T-helper 2 cell treated with Interferon-gamma antibody and Interleukin-4, amounts not matched to agents 100 ng/mL and 5 ng/mL, for 36 hours (primary cell): Measurements from ENCODE around the gene GORASP2. TPM values are rescaled to one million over a fixed set of nuclear protein-coding genes. Genes with fewer than 3 reads are reported as not detected.

Experiments used
- intact Hi-C: fragments of 100-400 bp; cut with micrococcal nuclease; formaldehyde crosslinking; loops from one replicate; pipeline ENCODE4 v1.15.1; 2023
- total RNA-seq: library from RNA; stranded (reverse); gene quantifications from 2 replicates; pipeline ENCODE4 v1.2.3, GENCODE V29; 2022

GORASP2 gene
- total RNA-seq, 1 donor from 2014 or later, result 78.8 TPM

DNA sequence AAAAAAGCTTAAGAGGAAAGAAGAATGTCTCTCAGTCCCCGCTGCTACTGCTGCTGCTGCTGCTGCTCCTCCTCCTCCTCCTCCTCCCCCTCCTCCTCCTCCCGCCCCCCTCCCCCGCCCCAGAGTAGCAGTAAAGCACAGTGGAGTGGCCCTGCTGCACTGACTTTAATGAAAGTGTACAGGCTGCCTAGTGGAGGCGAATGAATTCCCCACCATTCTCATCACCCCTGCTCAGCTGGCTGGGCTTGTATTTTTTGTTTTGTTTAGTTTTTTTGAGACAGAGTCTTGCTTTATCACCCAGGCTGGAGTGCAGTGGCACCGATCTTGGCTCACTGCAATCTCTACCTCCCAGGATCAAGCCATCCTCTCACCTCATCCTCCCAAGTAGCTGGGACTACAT lies 34.3 kb downstream of the GORASP2 start:
- intact Hi-C loops, result no loop called here

DNA sequence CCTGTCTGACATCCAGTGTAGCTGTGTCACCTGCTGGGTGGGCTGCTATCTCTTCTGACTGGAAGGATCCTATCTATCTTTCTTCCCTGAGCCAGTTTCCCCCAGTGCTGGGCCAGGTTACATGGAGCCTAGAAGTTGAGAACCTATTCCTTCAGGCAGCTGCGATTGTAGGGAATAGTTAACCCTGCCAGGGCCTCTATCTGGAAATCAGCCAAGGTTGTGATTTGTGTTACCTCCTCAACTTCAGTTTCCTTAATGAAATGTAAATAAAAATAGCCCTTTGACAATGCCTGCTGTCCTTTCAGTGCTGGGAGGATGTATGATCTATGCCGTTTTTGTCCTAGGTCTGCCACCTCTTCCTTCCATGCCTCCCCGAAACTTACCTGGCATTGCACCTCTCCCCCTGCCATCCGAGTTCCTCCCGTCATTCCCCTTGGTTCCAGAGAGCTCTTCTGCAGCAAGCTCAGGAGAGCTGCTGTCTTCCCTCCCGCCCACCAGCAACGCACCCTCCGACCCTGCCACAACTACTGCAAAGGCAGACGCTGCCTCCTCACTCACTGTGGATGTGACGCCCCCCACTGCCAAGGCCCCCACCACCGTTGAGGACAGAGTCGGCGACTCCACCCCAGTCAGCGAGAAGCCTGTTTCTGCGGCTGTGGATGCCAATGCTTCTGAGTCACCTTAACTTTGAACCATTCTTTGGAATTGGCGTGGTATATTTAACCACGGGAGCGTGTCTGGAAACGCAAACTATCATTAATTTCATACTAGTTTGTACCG lies 36.6 kb downstream of the GORASP2 start:
- intact Hi-C loops, result no loop called here

DNA sequence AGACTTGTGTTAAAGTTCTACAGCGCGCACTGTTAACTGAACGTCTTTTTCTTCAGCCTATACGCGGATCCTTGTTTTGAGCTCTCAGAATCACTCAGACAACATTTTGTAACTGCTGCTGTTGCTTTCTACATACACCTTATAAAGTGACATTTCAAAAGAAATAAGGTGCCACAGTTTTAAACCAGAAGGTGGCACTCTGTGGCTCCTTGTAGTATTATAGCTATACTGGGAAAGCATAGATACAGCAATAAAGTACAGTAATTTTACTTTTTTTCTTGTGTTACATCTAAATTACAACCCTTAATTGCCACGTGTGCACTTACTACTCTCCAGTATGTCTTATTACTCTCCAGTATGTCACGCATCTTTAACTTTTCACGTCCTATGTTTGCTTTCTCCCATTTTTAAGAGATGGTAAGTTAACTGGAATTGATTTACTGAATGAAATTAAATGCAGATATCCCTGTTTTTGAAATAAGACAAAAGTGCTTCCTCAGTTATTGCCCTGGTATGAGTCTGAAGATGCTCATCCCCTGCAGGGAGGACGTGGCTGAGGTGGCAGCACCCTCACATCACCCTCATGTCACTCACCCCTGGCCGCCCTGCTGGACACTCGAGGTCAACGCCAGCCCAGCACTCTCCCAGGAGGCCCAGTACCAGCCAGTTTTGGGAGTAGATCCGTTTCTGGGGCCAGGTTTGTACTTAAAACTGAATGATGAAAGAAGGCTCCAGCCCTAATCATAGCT lies 37.8 kb downstream of the GORASP2 start:
- intact Hi-C loops, result no loop called here

DNA sequence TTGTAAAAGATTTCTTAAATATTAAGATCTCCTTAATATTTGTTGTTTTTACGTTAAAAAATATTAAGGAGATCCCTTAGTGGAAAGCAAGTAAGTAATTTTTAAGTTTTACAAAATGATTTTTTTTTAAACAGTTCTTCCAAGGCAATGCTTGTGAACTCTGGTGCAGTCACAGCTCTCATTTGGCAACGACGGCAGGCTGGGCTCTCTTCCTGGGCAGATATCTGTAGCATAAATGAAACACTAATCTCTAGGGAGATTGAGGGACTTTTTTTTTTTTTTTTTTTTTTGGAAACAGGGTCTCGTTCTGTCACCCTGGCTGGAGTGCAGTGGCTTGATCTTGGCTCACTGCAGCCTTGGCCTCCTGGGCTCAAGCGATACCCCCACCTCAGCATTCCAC lies 38.5 kb downstream of the GORASP2 start:
- intact Hi-C loops, result no loop called here

DNA sequence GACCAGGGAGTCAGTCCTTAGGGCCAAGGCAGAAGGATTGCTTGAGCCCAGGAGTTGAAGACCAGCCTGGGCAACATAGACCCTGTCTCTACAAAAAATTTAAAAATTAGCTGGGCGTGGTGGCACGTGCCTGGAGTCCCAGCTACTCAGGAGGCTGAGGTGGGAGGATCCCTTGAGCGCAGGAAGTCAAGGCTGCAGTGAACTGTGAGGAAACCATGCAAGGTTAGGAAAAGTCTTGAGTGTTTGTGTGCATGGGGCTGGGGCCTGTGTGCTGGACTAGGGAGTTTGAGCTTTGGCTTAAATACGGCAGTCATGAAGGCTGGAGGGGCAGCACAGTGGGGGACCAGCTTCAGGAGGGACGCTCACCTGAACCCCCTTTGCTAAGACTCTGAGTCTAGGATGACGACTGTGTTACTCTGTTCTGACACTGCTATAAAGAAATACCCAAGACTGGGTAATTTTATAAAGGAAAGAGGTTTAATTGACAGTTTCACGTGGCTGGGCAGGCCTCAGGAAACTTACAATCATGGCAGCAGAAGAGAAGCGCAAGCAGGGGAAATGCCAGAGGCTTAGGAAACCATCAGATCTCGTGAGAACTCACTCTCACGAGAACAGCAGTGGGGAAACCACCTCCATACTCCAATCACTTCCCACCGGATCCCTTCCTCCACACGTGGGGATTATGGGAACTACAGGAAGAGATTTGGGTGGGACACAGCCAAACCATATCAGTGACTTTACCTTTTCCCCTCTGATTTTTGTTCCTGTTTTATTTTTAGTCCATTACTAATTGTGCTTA lies 39.4 kb downstream of the GORASP2 start:
- intact Hi-C loops, result no loop called here

DNA sequence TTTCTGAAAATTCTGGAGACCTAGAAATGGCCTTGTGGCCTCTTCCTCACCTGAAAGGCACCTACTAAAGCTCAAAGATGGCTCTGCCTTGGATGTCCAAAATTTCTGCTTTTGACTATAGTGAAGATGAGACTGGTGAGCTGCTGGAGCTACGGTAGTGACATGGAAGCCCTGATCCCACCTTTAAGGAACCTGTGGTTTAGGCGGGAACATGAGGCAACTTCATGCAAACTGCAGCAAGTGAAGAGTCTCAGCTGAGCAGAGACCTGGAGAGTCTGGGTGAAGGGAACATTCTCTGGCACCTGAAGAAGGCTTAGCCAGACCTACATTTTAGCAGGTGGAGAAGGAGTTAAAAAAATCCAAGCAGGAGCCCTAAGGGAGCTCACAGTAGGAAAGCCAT lies 40.0 kb downstream of the GORASP2 start:
- intact Hi-C loops, result no loop called here

DNA sequence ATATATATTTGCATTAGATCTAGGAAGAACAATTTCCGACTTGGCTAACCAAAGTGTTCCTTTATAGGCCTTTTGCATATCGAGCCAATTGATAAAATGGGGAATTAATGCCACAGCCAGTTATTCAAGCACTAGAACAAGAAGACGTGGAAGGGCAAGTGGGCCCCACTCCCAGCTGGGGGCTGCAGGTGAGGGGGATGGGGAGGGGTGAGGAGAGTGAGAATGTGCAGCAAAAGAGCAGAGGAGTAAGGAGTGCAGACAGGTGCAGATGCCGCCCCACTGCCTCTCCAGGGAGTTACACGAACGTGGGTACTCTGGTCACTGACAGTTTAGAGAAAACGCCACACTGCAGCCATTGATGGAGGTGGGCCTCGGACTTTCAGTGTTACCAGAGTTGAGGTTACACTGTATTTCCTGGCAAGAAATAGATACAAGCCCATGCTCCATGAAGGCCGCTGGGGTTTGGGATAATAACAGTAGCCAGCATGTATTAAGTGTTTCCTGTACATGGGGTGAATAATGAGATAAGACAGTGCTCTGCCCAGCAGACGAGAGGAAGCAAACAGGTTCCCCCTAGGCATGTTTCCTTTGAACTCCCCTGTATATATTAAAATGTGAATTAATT lies 40.9 kb downstream of the GORASP2 start:
- intact Hi-C loops, result loop anchor here (5.0 kb wide), 2 partner anchors 277 to 602 kb away; no protein-coding TSS in a partner anchor

DNA sequence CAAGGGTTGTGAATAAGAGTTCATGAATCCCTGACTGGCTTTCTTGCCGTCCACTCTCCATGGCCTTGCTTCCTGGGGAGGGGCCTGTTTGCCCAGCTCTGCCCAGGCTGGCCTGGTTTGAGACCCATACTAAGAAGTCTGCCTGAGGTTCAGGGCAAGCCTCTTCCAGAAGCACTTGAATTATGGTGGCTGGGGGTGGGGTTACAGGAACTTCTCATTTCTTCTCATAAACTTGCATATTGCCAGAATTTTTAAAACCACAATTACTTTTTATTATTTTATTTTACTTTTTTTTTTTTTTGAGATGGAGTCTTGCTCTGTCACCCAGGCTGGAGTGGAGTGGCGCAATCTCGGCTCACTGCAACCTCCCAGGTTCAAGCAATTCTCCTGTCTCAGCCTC lies 42.0 kb downstream of the GORASP2 start:
- intact Hi-C loops, result loop anchor here (5.0 kb wide), 2 partner anchors 276 to 601 kb away; no protein-coding TSS in a partner anchor

DNA sequence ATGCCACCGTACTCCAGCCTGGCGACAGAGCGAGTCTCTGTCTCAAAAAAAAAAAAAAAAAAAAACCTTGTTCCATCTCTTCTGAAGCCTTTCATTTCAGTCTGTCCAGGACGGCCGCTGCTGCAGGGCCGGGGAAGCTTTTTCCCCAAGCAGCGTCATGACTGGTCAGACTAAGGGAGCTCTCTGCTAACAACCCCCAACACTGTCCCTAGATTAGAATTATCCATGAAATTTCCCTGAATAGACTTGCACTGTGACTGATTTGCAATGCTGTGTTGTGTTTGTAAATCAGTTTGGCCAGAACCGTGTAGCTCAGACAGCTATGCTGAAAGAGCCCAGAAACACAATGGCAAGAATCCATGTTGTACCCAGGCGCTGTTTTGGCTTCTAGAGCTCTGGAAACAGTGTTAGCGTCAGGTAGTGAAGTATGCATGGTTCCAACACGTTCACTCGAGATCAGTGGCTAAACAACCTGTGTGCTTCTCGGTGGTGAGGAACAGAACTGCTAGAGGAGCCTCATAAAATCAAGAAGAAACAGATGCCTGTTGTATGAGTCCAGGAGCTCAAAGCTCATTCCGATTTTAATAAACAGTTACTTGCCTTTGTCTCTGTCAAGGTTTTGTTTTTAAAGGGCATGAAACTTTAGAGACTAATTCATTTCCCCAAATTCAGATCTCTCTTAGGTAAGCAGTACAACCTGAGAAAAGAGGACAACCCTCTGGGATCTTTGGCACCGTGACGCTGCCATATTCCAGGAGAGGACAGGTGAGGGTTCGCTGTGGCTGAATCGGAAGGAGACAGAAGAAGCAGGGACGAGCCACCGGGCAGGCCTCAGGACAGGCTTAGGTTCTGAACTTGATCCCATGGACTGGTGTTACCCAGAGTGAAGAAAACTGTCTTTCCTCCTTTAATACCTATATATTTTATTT lies 43.5 kb downstream of the GORASP2 start:
- intact Hi-C loops, result loop anchor here (1.0 to 5.0 kb wide), 7 partner anchors 43 to 600 kb away; partner anchors contain the start of genes DCAF17 and GORASP2

DNA sequence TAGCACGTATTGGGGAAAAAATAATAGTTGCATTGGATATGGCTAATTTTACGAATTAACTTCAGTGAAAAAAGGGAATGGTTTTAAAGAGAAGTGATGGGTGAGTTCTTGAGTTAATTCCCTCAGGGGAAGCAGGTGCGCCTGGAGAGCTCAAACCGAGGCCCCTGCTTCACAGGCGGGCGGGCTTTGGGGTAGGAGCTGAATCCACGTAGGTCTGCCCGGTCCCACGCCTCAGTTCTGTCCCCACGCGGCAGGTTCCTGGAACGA lies 44.1 kb downstream of the GORASP2 start:
- intact Hi-C loops, result loop anchor here (1.0 to 5.0 kb wide), 7 partner anchors 44 to 599 kb away; partner anchors contain the start of genes DCAF17 and GORASP2

DNA sequence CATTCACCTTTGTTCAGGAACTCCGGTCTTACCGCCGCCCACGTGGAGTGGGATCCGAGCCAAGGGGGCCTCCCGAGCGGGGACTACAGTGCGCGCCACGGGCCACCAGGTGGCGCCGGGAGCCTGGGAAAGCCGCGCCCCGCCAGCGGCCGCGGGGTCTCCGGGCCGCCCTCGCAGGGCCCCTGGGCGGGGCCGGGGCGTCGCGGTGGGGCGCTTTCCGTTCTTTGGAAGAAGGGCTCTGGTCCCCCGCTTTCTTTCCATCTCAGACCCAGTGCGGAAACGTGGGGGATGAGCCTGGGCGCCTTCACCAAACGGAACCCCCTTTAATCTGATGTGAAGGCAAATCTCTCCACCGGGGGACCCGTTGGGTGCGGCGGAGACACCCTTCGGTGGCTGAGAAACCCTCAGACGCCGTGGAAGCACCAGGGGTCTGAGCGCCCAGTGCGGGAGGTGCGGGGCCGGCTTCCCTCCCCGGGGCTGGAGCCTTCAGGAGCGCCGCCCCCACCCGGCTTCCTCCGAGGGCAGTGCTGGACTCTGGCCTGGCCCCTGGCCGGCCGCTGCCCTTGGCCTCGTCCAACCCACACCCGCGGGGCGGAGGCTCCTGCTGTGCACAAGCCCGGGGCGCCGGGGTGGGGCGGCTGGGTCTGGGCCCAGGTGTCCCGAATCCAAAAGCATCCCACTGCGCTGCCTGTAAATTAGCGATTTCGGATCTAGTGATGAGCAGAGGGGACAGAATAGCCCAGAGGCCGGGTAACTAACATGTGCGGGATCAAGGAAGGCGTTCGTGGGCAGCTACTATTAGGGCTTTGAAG lies 44.6 kb downstream of the GORASP2 start:
- intact Hi-C loops, result loop anchor here (1.0 to 5.0 kb wide), 7 partner anchors 44 to 599 kb away; partner anchors contain the start of genes DCAF17 and GORASP2

DNA sequence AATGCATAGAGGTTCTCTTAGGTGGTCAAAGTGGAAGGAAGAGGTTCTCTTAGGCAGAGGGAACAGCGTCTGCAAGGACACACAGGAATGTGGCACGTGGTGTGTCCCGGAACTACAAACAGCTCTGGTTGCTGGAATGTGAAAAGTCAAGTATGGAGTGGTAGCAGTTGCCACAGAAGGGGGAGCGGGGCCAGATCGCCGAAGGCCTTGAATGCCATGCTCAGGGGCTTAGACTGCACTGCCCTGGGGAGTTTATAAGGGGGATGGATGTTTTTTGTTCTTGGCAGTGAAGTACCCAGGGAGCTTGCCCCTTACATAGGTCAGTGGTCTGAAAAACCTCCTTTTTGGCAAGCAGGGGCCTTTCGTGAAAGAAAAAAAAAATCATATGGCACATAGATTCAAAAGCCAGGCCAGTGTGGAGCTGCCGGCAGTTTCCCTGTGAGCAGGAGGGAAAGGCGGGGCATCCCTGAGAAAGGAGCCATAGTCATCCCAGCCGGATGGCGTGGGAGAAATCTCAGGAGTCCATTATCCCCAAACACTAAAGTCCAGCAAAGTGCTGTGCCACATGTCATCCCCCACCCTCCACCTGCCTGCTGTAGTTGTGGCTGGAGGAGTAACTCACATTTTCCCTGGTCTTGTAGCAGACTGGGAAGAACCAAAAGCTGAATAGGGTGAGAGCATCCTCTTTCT lies 45.4 kb downstream of the GORASP2 start:
- intact Hi-C loops, result loop anchor here (5.0 kb wide), 2 partner anchors 273 to 598 kb away; no protein-coding TSS in a partner anchor

DNA sequence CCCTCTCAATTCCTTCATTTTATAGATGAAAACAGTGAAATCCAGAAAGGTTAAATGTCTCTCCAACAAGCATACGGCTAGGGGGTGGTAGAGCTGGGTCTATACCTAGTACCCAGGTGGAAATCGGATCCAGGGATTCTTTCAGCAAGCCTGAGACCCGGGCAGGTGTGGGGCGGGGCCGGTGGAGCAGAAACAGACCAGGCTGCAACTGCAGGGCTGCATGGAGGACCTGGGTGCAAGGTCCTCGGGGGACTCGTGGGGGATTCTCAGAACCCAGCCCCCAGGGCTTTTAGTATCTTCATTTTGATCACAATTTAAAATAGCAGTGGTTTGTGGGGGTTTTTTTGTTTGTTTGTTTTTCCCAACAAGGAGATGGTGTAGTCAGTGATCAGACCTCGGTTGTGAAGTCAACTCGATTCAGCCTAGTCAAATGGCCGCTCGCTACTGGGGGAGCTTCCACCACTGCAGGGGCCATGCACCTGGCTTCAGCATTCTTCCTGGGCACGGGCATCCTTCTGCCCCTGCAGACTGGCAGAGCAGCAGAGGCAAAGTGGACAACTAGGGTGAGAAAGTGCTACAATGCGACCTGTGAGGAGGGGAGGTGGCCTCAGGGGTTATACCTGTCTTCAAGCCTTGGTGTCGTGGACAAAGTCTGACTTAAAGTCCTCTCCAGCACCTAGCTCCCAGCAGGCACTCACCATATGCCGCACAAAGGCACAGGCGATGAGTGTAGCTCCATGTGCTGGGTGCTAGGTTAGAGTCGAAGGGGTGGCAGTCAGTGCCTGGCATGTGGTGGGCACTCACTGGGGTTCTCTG lies 46.3 kb downstream of the GORASP2 start:
- intact Hi-C loops, result no loop called here

DNA sequence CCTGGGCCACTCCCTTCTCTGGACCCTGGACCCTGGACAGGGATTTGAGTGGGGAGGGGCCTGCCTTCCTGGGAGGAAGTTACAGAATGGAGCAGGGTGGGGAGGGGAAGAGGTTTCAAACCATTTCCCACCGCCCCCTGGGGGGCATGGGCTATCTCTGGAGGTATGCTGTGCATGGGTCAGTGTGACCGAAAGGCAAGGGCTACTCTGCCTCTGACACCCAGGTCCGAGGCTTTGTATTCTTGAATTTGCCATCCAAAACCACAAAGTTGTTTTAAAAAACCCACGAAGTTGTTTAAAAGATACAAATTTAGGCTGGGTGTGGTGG lies 46.9 kb downstream of the GORASP2 start:
- intact Hi-C loops, result no loop called here

DNA sequence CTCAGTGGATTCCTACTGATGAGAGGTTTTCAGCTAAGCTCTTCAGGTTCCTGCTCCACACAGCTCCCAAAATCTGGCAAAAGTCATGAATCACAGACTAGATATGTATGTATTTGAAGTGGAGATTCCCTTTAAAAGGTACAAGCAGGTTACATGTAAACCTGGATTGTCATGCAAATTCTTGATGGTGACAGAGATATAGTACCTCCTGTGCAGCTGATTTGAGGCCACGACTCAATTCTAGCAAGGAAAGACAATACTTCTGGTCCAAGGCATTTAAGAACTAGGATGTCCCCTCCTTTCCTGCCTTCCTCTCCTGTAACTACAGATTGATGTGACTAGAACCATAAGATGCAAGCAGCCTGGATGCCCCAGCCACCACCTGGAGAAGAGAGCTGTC lies 55.0 kb downstream of the GORASP2 start:
- intact Hi-C loops, result no loop called here

DNA sequence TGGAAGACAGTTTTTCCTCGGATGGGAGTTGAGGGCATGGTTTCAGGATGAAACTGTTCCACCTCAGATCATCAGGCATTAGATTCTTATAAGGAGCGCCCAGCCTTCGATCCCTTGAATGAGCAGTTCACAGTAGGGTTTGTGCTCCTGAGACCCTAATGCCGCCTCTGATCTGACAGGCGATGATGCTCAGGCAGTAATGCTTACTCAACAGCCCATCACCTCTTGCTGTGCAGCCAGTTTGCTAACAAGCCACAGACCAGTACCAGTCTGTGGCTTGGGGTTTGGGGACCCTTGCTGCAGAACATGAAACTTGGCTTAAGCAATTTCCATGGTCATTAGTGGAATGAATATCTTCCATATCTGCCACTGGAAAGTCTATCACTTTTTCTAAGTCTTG lies 56.4 kb downstream of the GORASP2 start:
- intact Hi-C loops, result no loop called here

DNA sequence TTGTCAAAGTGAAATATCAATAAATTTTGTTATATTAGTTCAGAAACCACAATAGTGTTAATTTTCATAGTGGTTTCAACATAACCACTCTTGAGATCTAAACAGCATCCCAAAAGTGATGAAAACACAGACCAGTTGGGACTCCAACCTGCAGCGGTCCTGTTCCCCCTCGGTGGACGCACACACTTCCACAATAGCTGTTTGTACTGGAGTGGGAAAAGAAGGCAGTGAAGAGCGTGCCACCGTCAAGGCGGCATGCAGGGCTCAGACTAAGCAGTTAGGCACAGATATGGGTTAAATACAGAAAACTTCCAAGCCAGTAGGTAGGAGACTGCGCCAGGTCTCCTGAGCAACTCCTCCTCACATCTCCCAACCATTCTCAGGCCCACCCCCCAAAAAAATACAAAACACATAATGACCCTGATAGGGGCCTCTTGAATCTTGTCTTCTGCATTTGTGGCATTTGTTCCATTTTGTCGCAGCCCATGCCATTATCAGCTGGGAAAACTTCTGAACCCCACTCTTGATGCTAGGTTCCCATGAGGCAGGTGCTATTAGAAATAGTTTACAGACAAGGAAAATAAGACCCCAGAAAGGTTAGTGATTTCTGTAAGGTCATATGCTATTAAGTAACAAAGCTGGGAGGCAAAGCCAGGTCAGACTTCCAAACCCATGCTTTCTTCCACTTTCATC lies 57.7 kb downstream of the GORASP2 start:
- intact Hi-C loops, result no loop called here
